Activated T-helper 1 cell treated with Interleukin-2 at 50 U/mL for 16 hours (primary cell): ENCODE data around the gene CCDC134.

ENCODE experiments used
- DNase-seq: peaks from one replicate; pipeline ENCODE4 v3.0.0-alpha.2; 2020; ENCODE audit warnings: low read depth

The CCDC134 gene

DNA sequence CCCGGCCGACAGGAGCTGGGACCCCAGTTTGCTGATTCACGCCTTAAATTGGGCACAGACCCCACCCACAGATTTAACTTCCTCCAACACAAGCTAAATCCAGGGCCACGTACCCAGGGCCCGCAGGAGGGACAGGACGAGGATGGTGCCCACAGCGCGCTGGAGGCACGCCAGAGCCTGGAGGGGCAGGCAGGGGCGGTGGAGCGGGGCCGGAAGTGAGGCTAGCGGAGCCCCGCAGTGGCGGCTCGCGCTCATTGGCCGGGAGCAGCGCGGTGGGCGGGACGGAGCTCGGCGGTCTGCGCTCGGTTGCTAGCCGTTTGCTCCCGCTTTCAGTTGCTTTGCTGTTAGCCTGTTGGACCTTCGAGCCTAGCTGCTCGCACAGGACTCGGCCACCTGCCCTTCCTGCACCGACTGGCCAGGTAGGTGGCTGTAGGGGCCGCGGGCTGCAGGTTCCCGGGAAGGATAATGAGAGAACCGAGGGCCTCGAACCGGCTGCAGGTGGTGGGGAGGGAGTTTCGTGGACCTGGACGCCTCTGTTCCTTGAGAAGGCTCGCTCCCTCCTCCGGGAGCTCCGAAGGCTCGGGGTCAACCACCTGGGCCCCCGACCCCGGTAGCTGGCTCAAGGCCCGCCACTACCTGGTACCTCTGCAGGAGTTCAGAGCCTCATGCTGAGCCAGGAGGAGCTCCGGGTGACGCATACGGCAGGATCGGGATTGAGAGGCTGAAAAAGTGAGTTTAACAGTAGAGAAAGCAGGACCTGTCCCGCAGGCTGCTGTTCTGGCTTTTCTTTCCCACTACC lies at the start of gene CCDC134:
Gene CCDC134 (plus strand): TSS at position 332 of the 799 bp plus-strand sequence. CDS start 8,212 bp downstream, outside the sequence.
- peak; percentile 90 for DNase-seq

DNA sequence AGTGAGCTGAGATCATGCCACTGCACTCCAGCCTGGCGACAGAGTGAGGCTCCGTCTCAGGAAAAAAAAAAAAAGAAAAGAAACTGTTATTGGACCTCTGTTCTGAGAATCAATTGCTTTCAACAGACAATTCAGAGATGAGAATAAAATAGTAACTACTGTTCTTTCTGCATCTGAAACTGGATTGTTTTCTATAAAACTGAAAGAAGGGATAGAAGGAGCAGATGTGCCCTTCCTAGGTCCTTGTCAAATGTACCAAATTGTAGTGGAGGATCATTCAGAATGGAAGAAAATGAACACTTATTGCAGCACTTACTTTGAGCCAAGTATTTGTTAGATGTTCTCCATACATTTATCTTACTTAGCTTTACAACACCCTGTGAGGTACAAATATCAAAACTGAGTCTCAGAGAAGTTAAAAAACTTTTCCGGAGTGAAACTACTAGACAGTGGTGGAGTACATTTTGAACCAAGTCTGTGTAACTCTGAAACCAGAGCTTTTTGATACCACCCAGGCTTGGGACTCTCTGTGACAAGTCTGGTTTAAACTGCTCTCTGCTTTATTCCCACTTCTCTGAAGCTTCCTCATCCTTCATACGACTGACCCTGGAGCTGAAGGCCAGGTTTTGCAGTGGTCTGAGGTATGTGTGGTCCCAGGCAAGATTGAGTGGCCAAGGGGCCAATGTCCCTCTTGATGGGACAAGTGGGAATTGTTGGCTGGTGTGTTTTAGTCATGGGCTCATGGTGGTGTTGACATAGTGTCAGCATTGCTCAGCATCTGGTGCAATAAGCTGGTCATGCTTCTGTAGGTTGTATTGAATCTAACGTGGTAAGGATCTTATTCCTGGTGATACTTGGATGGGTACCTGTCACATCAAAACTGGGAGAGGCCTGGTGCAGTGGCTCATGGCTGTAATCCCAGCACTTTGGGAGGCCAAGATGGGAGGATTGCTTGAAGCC lies 48.2 kb upstream of the CCDC134 start:
- no peak for DNase-seq

DNA sequence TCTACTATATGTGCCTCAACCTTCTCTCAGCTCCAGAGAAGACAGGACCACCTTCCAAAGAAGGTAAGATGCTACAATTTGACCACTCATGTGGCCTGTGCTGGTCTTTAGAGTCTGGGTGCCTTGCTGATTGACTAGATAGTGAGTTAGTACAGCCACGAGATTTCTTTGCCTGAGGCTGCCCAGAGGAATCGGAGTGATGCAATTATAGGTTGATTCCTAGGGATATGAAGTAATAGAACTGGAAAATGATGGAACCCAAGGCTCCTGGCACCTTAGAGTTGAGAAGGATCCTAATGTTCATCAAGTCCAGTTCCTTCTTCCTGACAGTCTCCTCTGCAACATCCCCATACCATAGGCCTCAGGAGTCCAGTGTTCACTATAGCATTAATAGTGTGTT lies 46.5 kb upstream of the CCDC134 start:
- no peak for DNase-seq

DNA sequence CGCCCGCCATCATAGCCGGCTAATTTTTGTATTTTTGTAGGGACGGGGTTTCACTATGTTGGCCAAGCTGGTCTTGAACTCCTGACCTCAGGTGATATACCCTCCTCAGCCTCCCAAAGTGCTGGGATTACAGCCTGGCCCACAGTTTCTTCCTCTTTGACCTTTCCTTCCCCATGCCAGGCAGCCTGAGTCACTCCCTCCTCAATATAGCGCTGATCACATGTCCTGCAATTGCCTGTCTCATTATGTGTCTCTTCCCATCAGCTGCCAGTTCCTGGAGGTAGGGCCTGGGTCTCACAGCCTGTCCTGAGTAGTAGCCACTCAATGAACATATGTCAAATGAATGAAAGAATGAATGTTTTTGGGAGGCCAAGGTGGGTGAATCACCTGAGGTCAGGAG lies 43.0 kb upstream of the CCDC134 start:
- no peak for DNase-seq

DNA sequence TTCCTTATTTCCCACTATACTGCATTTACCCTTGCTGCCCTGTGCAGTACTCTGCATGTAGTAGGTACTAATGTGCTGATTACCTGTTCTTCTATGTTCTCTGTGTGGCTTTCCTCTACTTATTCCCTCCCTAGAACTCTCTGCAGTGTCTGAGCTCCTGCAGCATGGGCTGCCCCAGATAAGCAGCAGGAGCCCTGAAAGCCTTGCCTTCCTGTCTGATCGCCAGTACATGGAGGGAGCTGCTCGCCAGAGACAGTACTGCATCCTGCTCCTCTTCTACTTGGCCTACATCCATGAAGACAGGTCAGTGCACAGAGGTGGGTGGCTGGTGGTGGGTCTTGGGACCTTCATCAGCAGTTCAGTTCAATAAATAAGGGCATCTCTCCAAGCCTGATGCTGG lies 42.2 kb upstream of the CCDC134 start:
- no peak for DNase-seq

DNA sequence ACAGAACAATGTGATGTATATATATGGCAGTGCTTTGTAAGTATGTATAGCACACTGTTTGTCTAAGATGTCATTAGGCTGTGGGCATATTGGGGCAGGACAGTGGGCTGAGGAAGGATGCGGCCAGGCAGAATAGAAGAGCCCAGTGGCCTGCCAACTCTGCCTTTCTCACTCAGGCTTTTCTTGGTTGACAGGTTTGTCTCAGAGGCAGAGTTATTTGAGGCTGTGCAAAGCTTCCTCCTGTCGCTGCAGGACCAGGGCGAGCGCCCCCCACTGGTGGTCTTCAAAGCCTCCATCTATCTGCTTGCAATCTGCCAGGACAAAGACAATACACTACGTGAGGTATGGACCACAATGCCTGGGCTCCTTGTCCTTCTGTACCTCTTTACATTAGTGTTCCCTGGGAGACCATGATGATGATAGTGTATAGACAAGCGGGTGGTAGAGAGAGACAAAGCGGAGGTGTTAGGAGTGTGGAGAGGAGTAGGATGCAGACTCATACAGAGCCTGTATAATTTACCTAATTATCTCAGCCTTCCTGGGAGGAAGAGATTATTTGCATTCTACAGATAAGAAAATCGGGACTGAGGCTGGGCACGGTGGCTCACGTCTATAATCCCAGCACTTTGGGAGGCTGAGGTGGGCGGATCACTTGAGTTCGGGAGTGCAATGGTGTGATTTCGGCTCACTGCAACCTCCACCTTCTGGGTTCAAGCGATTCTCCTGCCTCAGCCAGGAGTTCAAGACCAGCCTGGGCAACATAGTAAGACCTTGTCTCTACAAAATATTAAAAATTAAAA lies 37.3 kb upstream of the CCDC134 start:
- no peak for DNase-seq

DNA sequence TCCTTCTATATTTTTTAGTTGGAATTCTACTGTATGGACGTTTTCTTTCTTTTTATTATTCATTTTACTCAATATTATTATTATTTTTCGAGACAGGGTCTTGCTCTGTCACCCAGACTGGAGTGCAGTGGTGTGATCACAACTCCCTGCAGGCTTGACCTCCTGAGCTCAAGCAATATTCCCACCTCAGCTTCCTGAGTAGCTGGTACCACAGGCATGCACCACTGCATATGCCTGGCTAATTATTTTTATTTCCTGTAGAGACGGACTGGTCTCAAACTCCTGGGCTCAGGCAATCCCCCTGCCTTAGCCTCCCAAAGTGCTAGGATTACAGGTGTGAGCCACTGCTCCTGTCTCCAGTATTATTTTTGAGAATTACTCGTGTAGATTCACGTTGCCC lies 34.0 kb upstream of the CCDC134 start:
- no peak for DNase-seq

DNA sequence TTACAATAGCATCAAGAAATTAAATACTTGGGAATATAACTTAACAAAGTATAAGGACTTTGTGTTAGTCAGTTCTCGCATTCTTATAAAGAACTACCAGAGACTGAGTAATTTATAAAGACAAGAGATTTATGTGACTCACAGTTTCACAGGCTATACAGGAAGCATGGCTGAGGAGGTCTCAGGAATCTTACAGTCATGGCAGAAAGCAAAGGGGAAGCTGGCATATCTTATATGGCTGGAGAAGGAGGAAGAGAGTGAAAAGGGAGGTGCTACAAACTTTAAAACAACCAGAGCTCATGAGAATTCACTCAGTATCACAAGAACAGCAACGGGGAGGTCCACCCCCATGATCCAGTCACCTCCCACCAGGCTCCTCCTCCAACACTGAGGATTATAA lies 32.0 kb upstream of the CCDC134 start:
- DNase-seq: no peak

DNA sequence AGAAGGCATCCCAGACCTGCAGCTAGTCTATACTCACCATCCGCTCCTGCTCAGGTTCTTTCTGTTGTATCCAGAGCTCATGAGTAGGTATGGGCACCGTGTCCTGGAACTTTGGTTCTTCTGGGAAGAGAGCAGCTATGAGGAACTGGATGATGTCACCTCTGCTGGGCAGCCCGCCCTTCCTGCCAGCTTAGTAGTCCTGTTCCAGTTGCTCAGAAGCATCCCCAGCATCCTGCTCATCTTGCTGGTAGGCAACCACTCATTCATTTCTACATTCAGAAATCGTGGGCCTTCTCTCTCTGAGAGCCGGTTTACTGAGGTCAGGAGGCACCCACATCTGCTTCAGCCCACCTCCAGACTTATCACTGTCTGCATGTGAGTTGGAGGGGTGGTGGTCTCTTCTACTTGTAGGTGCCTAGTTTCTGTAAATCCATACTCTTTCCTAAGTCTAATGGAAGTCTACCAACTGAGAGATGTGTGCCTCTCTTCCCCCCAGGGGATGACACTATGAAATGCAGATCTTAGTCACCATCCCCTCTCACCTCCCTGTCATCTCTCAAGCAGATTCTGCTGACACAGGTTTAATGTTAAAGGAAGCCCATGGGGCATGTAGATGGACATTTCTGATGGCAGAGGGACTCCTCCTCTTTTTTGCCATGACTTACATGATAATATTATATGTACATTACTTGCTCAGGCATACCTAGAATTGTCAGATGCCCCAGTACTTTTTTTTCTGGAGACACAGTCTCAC lies 29.6 kb upstream of the CCDC134 start:
- DNase-seq: no peak

DNA sequence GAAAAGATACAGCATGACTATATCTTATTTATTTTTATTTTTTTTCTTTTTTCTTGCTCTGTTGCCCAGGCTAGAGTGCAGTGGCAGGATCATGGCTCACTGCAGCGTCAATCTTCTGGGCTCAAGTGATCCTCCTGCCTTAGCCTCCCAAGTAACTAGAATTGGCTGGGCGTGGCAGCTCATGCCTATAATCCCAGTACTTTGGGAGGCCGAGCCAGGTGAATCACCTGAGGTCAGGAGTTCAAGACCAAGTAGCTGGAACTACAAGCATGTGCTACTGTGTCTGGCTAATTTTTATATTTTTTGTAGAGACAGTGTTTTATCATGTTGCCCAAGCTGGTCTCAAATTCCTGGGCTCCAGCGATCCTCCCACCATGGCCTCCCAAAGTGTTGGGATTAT lies 28.3 kb upstream of the CCDC134 start:
- DNase-seq: no peak

DNA sequence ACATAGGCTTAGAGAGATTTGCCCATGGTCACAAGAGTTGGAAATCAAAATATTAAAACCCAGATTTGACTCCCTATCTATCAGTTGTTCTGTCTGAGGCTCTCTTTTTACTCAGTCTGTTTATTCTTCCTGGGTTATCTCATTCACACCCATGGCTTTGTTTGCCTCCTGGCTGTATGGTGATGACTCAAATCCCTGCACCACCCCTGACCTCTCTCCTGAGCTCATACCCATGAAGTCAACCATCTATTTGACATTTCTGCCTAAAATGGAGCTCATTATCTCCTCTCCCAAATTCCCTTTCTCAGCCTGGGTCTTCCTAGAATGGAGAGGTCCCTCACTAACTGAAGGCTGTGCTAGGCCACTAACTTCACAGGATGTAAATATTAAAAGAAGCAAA lies 27.8 kb upstream of the CCDC134 start:
- DNase-seq: no peak

DNA sequence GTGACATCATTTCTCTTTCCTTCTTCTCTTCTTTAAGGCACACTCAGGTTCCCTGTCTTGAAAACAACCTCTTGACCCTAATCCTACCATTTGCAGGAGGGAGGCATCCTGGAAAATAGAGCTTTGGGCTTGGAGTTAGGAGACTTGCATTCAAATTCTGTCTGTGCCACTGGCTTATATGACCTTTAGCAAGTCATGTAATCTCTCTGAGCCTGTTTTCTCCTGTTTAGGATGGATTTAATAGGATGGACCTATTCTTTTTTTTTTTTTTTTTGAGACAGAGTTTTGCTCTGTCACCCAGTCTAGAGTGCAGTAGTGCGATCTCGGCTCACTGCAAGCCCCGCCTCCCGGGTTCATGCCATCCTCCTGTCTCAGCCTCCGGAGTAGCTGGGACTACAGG lies 25.1 kb upstream of the CCDC134 start:
- no peak for DNase-seq

DNA sequence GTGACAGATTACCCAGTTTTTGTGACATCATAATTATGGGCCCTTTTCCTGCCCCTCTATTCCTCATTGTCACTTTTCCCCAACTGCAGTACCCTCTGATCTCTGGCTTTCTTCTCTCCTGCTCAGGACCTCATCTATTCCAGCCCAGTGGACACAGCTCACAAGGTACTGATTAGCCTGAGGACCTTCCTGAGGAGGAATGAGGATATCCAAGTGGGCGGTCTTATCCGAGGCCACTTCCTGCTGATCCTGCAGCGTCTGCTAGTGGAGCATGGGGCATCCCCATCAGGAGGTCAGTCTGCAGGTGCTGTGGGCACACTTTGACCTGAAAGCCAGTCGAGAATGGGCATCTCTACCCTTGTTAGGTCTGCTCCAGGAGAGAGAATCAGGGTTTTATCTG lies 24.5 kb upstream of the CCDC134 start:
- no peak for DNase-seq

DNA sequence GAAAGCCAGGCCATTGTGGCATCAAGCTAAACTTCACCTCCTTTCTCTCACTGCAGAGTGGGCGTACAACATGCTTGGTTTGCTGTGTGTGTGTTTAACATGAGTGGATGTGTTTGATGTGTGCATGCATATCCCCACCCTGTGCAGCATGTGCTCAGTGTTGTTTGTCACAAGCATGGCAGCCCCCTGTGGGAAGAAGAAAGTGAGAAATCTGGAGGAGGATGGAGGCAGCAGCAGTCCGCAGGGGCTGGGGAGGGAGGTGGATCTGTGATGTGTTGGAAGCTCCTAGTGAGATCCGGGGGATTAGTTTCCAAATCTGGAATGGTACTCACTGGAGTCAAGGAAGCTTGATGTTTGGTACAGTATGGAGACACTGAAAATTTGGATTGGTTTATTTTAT lies 24.1 kb upstream of the CCDC134 start:
- DNase-seq: no peak

DNA sequence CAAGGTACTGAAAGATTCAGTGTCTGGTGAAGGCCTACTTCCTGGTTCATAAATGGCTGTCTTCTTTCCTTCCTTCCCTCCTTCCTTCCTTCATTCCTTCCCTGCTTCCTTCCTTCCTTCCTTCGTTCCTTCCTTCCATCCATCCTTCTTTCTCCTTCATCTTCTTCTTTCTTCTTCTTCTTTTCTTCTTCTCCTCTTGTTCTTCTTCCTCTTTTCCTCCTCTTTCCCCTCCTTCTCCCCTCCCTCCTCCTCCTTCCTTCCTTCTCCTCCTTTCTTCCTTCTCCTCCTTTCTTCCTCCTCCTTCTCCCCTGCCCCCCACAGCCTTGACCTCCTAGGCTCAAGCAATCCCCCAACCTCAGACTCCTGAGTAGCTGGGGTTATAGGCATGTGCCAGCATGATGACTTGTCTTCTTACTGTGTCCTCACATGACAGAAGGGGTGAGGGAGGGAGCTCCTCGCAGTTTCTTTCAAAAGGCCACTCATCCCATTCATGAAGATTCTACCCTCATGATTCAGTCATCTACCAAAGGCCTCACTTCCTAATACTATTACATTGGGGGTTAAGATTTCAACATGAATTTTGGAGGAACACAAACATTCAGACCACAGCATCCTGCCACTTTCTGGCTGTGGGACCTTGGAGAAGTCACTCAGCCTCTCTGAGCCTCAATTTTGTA lies 22.6 kb upstream of the CCDC134 start:
- DNase-seq: no peak

DNA sequence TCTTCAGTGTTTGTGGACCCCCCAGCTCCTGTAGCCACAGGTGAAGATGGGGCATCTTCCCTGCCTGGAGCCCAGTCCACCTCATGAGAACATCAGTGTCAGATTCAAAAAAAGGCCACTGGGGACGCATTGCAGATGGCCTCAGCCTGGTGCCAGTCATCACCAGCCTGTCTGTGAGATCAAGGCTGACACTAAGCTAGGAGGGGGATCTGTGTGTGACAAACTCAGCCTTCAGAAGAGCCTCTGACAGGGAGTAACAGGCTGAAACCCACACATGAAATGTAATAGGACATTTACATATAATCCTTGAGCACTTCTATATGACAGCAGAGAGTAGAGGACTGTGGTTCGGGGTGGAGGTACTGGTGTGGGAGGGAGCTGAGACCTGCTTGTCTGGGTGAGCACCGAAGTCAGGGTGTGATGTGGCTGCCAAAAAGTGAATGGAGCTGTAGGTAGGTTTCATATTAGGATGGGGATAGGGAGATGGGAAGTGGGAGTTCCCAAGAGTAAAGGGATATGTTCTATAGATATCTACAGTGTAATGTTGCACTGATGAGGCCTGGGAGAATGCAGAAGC lies 20.5 kb upstream of the CCDC134 start:
- no peak for DNase-seq

DNA sequence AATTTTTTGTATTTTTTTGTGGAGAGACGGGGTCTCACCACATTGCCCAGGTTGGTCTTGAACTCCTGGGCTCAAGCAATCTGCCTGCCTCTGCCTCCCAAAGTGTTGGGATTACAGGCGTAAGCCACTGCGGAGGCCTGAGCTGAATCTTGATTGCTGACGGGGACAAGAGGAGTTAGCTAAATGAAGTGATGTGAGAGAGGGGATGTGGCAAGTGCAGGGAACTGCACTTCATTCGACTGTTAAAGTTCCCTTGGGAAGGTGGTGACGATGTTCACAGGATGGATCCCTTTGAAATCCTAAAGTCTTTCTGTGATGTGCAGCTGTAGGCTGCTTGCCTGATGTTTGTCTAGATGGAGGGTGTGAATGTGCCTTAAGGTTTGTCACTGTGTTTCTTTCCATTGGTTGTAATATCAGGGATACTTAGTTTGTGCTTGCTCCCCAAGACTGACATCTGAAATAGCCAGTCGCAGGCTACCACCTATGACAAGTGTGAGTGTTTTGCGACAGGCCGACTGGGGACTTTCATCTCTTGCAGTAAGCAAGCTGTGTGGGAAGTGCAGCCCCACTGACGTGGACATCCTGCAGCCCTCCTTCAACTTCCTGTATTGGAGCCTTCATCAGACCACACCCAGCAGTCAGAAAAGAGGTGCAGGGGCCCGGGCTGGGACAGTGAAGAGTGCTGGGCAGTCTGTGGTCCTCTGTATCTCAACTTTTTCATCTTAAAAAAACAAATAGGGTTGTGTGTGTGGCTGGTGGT lies 19.6 kb upstream of the CCDC134 start:
- DNase-seq: peak; percentile 82

DNA sequence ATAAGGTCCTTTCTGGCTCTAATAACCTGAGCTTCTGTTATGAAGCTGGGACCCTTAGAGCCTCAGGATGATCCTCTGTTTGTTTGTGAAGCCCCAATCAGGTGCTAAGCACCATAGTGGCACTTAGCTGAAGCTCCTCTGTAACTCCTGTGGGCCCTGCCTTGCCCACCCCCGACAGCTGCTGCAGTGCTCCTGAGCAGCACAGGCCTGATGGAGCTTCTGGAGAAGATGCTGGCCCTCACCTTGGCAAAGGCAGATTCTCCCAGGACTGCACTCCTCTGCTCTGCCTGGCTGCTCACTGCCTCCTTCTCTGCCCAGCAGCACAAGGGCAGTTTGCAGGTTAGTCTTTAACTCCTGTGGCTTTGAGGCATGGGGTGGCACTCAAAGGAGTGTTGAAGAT lies 19.0 kb upstream of the CCDC134 start:
- DNase-seq: no peak

DNA sequence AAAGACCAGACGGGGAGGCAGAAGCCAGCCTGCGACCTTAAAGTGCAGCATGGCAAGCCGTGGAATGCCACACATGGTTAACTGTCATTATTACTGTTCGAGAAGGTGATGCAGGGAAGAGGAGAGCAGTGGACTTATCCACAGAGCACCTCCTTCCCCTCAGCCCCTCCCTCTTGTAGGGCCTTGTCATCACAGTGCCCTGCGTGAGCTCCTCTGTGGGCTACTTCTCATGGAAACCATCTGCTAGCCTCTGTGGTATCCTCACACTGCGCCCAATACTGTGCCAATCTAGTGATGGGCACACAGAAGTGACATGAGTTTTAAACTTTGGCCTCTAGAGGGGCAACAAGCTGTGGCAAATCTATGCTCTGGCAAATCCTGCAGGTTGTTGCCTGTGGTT lies 18.2 kb upstream of the CCDC134 start:
- DNase-seq: no peak

DNA sequence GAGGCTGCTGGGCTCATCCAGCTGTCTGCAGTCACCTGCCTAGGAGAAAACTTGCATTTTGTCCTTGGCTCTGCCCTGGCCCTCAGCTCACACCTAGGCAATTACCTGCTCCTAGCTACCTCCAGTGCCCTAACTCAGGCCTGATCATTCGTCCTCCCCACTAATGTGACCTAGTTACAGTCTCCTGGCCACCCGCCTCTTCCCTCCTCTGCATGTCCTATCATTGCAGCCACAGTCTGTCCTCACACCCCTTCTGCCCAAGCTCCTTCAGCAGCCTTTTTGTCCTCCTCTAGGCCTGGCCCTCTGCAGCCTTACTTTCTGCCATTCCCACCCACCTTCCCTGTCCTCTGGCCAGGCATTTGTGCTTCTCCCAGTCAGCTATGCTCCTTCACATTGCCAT lies 17.7 kb upstream of the CCDC134 start:
- no peak for DNase-seq
